ENCODE results near the gene PARP11.
A peak's percentile ranks its signal among the peaks of the same experiment; 100 is the strongest.

Gene PARP11

GRCh38 chr12:3872800-3873636 lies at the start of gene PARP11:
Gene PARP11 (minus strand): TSS chr12:3873399. CDS start chr12:3873229, 170 bp downstream.
- peak; percentile 97 to 98 for DNase-seq

GRCh38 chr12:3922033-3922432 lies 48.8 kb upstream of the PARP11 start:
- DNase-seq, result no peak

- DNase-seq, result no peak
Observed at GRCh38 chr12:3921526-3921925, 48.3 kb upstream of the PARP11 start.

- no peak for DNase-seq
Observed at GRCh38 chr12:3921151-3921471, 47.9 kb upstream of the PARP11 start.

- no peak for DNase-seq
Observed at GRCh38 chr12:3920351-3921150, 47.4 kb upstream of the PARP11 start.

- DNase-seq, result no peak
Observed at GRCh38 chr12:3913278-3913677, 40.1 kb upstream of the PARP11 start.

- DNase-seq, result no peak
Observed at GRCh38 chr12:3912863-3913262, 39.7 kb upstream of the PARP11 start.

GRCh38 chr12:3911409-3911808 lies 38.2 kb upstream of the PARP11 start:
- no peak for DNase-seq

- DNase-seq, result no peak
Observed at GRCh38 chr12:3905664-3906063, 32.5 kb upstream of the PARP11 start.

GRCh38 chr12:3904999-3905398 lies 31.8 kb upstream of the PARP11 start:
- no peak for DNase-seq

- DNase-seq, result no peak
Observed at GRCh38 chr12:3902921-3903320, 29.7 kb upstream of the PARP11 start.

- no peak for DNase-seq
Observed at GRCh38 chr12:3901116-3901515, 27.9 kb upstream of the PARP11 start.

- no peak for DNase-seq
Observed at GRCh38 chr12:3898756-3899155, 25.6 kb upstream of the PARP11 start.

- DNase-seq, result no peak
Observed at GRCh38 chr12:3897371-3897971, 24.3 kb upstream of the PARP11 start.

- DNase-seq, result no peak
Observed at GRCh38 chr12:3896801-3897351, 23.7 kb upstream of the PARP11 start.

- DNase-seq, result no peak
Observed at GRCh38 chr12:3896356-3896755, 23.2 kb upstream of the PARP11 start.

- no peak for DNase-seq
Observed at GRCh38 chr12:3892631-3893030, 19.4 kb upstream of the PARP11 start.

- no peak for DNase-seq
Observed at GRCh38 chr12:3891201-3891600, 18.0 kb upstream of the PARP11 start.

- DNase-seq, result no peak
Observed at GRCh38 chr12:3888659-3889058, 15.5 kb upstream of the PARP11 start.

- DNase-seq, result peak in 1 of 2 experiments; percentile 16
Observed at GRCh38 chr12:3885277-3886094, 12.3 kb upstream of the PARP11 start.

- no peak for DNase-seq
Observed at GRCh38 chr12:3884671-3885070, 11.5 kb upstream of the PARP11 start.

GRCh38 chr12:3882896-3883564 lies 9.8 kb upstream of the PARP11 start:
- DNase-seq, result no peak
